GM12878 (cell line): ENCODE data around the gene SEMA4G. TPM values are rescaled to one million over a fixed set of nuclear protein-coding genes. Genes with fewer than 3 reads are reported as not detected.

ENCODE experiments used
- BHLHE40 ChIP-seq, 2 experiments: fragments of 450-650 bp in 1 of 2; IDR thresholded peaks; 2 replicates each; pipeline ENCODE4 v1.6.1; 2011 to 2017; ENCODE audit warnings: low read depth in 2 of 2, borderline replicate concordance in 1 of 2, improper control_type of control experiment in 1 of 2, low read length in 1 of 2, mild to moderate bottlenecking in 1 of 2
- CTCF ChIP-seq, 3 experiments: IDR thresholded peaks in 2 of 3; conservative IDR thresholded peaks in 1 of 3; 2 replicates each; pipeline ENCODE4 v1.5.1; 2011; ENCODE audit warnings: low read depth in 3 of 3, low read length in 3 of 3, mild to moderate bottlenecking in 3 of 3, control low read depth in 2 of 3, moderate library complexity in 2 of 3, inconsistent platforms in 1 of 3, mixed read lengths in 1 of 3; ENCODE audit not compliant: control insufficient read depth in 2 of 3, insufficient read depth in 1 of 3; ENCODE audit errors: extremely low read depth in 1 of 3
- ETV6 ChIP-seq, 2 experiments: fragments of 450-650 bp in 1 of 2; IDR thresholded peaks in 1 of 2; conservative IDR thresholded peaks in 1 of 2; 2 replicates each; pipeline ENCODE4 v1.6.1; 2014; ENCODE audit warnings: antibody characterized with exemption in 1 of 2, borderline replicate concordance in 1 of 2, low read depth in 1 of 2, mild to moderate bottlenecking in 1 of 2, moderate library complexity in 1 of 2
- GATAD2B ChIP-seq: fragments of 450-650 bp; conservative IDR thresholded peaks from 2 replicates; pipeline ENCODE4 v1.6.1; 2017; ENCODE audit warnings: low read depth, mild to moderate bottlenecking, moderate library complexity
- IKZF1 ChIP-seq: fragments of 450-650 bp; conservative IDR thresholded peaks from 2 replicates; pipeline ENCODE4 v1.6.1; 2017; ENCODE audit warnings: antibody characterized with exemption, mild to moderate bottlenecking
- KAT2A ChIP-seq: conservative IDR thresholded peaks from 2 replicates; pipeline ENCODE4 v1.6.1; 2011; ENCODE audit warnings: low read depth, low read length; ENCODE audit not compliant: control insufficient read depth
- LARP7 ChIP-seq: fragments of 450-650 bp; IDR thresholded peaks from 2 replicates; pipeline ENCODE4 v1.6.1; 2017; ENCODE audit warnings: mild to moderate bottlenecking
- MXI1 ChIP-seq: fragments of 150-350 bp; IDR thresholded peaks from 2 replicates; pipeline ENCODE4 v1.6.1; 2011; ENCODE audit warnings: low read depth, mild to moderate bottlenecking, inconsistent platforms, low read length, improper control_type of control experiment
- NR2F1 ChIP-seq: fragments of 450-650 bp; conservative IDR thresholded peaks from 2 replicates; pipeline ENCODE4 v1.6.1; 2017; ENCODE audit warnings: mild to moderate bottlenecking
- PAX8 ChIP-seq: fragments of 450-650 bp; IDR thresholded peaks from 2 replicates; pipeline ENCODE4 v1.6.1; 2017; ENCODE audit warnings: mild to moderate bottlenecking, moderate library complexity
- PKNOX1 ChIP-seq: fragments of 450-650 bp; IDR thresholded peaks from 2 replicates; pipeline ENCODE4 v1.6.1; 2016; ENCODE audit warnings: mild to moderate bottlenecking
- POLR2A ChIP-seq: IDR thresholded peaks from 2 replicates; pipeline ENCODE4 v1.6.1; 2011; ENCODE audit warnings: low read depth, mild to moderate bottlenecking, low read length
- RAD51 ChIP-seq: fragments of 450-650 bp; IDR thresholded peaks from 2 replicates; pipeline ENCODE4 v1.6.1; 2016; ENCODE audit warnings: moderate library complexity, mild to moderate bottlenecking, inconsistent platforms
- RUNX3 ChIP-seq: IDR thresholded peaks from 2 replicates; pipeline ENCODE4 v1.6.1; 2012; ENCODE audit warnings: low read length, inconsistent platforms
- SMAD1 ChIP-seq: fragments of 450-650 bp; IDR thresholded peaks from 2 replicates; pipeline ENCODE4 v1.6.1; 2018; ENCODE audit warnings: mild to moderate bottlenecking, low read depth; ENCODE audit not compliant: partially characterized antibody
- SPI1 ChIP-seq: IDR thresholded peaks from 2 replicates; pipeline ENCODE4 v1.6.1; 2011; ENCODE audit warnings: low read depth, mild to moderate bottlenecking, low read length, moderate library complexity, borderline replicate concordance; ENCODE audit not compliant: insufficient read depth
- SREBF2 ChIP-seq: IDR thresholded peaks from 2 replicates; pipeline ENCODE4 v1.6.1; 2012; ENCODE audit warnings: mild to moderate bottlenecking, low read length
- SUZ12 ChIP-seq: fragments of 200-600 bp; sonication (generic); IDR thresholded peaks from one replicate; pipeline ENCODE4 v1.6.1; 2018; ENCODE audit warnings: antibody characterized with exemption, mild to moderate bottlenecking; ENCODE audit not compliant: unreplicated experiment
- TAF1 ChIP-seq: IDR thresholded peaks from 2 replicates; pipeline ENCODE4 v1.6.1; 2011; ENCODE audit warnings: mild to moderate bottlenecking, low read depth, low read length, borderline replicate concordance
- TARDBP ChIP-seq: IDR thresholded peaks from 2 replicates; pipeline ENCODE4 v1.6.1; 2016; ENCODE audit warnings: borderline replicate concordance
- TCF7 ChIP-seq: IDR thresholded peaks from 2 replicates; pipeline ENCODE4 v1.6.1; 2014; ENCODE audit warnings: antibody characterized with exemption, borderline replicate concordance
- YY1 ChIP-seq: IDR thresholded peaks from 2 replicates; pipeline ENCODE4 v1.6.1; 2011; ENCODE audit warnings: low read depth, mild to moderate bottlenecking, low read length
- ZBED1 ChIP-seq: IDR thresholded peaks from 2 replicates; pipeline ENCODE4 v1.6.1; 2016; ENCODE audit warnings: borderline replicate concordance
- ZBTB11 ChIP-seq: fragments of 450-650 bp; formaldehyde crosslinking; IDR thresholded peaks from 2 replicates; pipeline ENCODE4 v1.5.0; 2022; ENCODE audit warnings: mild to moderate bottlenecking, missing genetic modification characterization
- ZNF622 ChIP-seq: fragments of 450-650 bp; IDR thresholded peaks from 2 replicates; pipeline ENCODE4 v1.6.1; 2017; ENCODE audit warnings: mild to moderate bottlenecking, inconsistent platforms
- polyA plus RNA-seq, 11 experiments: library from polyadenylated mRNA; depleted of rRNA in 4 of 11; unstranded in 6 of 11; stranded (reverse) in 5 of 11; fragments of >200 nt; fragmentation: Nextera tagmentation in 4 of 11; fragmentation: Illumina TruSeq in 1 of 11; extraction: Ambion mirVana in 4 of 11; extraction: Trizol in 1 of 11; gene quantifications; 1 replicate in 1 of 11; 2 replicates in 10 of 11; pipeline versions ENCODE4 v1.2.1 to v1.2.3, GENCODE V29; 2011 to 2016; ENCODE audit warnings: inconsistent platforms in 2 of 11, missing spikeins in 2 of 11, low read depth in 1 of 11
- total RNA-seq, 4 experiments: library from RNA; depleted of rRNA in 3 of 4; stranded (reverse); fragments of >200 nt in 3 of 4; fragmentation: Illumina TruSeq in 1 of 4; extraction: Trizol in 1 of 4; gene quantifications; 2 replicates each; pipeline versions ENCODE4 v1.2.1 to v1.2.3, GENCODE V29; 2013 to 2021

SEMA4G gene
- total and polyA plus RNA-seq, 10 of the 15 experiments (the other 5 are each of a cell fraction or from before 2014, with no cell fraction given): 0.09 to 2.3 (median 0.44) TPM; not detected in 4

GRCh38 chr10:100997360-100998182 lies 28.3 kb downstream of the SEMA4G start (continued):
- peak; percentile 88 to 95 (median 91) for TF ChIP-seq CTCF (IDR thresholded peaks at IDR 0.05 in 2 of 3, conservative IDR thresholded peaks at IDR 0.05 in 1 of 3; ENCODE audit: control insufficient read depth in 2 of 3, extremely low read depth in 1 of 3, insufficient read depth in 1 of 3, low read depth in 3 of 3, low read length in 3 of 3)
- peak; percentile 20; the same call in 1 of the 2 replicates for TF ChIP-seq MXI1
- peak; percentile 82 for TF ChIP-seq RAD51
- peak; percentile 89; the same call in 1 of the 2 replicates for TF ChIP-seq GATAD2B
- TF ChIP-seq KAT2A: no peak
- no peak for TF ChIP-seq PAX8
- TF ChIP-seq RUNX3: peak; percentile 40
- peak; percentile 31; the same call in 1 of the 2 replicates for TF ChIP-seq POLR2A
- TF ChIP-seq TAF1: no peak
- peak; percentile 62; the same call in 1 of the 2 replicates for TF ChIP-seq NR2F1
- no peak for TF ChIP-seq PKNOX1
- TF ChIP-seq SPI1: no peak
- peak; percentile 84 for TF ChIP-seq LARP7
- TF ChIP-seq ZNF622: no peak
- no peak for TF ChIP-seq TCF7
- TF ChIP-seq IKZF1: peak; percentile 98
- peak; percentile 23; the same call in 1 of the 2 replicates for TF ChIP-seq YY1
- peak; percentile 84 to 95 for TF ChIP-seq BHLHE40 (IDR thresholded peaks at IDR 0.05; ENCODE audit: borderline replicate concordance in 1 of 2, low read depth in 2 of 2, low read length in 1 of 2)
- TF ChIP-seq SREBF2: no peak
- no peak for TF ChIP-seq TARDBP
- no peak for TF ChIP-seq SMAD1
- no peak for TF ChIP-seq ZBTB11
- no peak for TF ChIP-seq ETV6 (conservative IDR thresholded peaks at IDR 0.05 in 1 of 2, IDR thresholded peaks at IDR 0.05 in 1 of 2; ENCODE audit: borderline replicate concordance in 1 of 2, low read depth in 1 of 2)
- TF ChIP-seq SUZ12: no peak
- no peak for TF ChIP-seq ZBED1
